Measurements from ENCODE around the gene CAMK1.
A peak's percentile ranks its signal among the peaks of the same experiment; 100 is the strongest.

Gene CAMK1

DNA sequence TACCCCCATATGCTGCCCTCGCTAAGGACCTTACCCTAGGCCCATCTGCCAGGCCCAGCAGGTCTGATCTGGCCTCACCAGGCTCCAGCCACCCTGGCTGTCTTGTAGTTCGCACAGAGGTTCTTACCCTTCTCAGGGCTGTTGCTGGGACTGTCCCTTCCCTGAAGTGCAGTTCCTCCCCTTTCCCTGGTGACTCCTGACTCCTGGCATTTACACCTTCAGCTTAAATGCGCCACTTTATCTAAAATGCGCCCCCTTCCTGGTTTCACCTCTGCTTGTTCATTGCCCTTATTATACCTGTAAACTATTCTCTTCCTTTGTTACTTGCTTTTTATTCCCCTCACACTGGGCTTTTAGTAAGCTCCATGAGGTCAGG is 39.5 kb upstream of the CAMK1 start:
- no peak overlapping the region for H2BK120ac ChIP-seq (ENCODE audit: insufficient read depth, low read length, poor library complexity)
- DNase-seq, result peak in 1 of 2 donors; percentile 23
- peaks cover 3% of the 10 kb centered on the region for H3K79me2 ChIP-seq (ENCODE audit: control insufficient read depth, insufficient read depth, low read length, poor library complexity)
- no peaks in the 10 kb centered on the region for H3K9me3 ChIP-seq (ENCODE audit: insufficient read depth, low read depth, low read length)
- H3K23ac ChIP-seq (ENCODE audit: low read length), result no peak overlapping the region
- no peak overlapping the region for H3K18ac ChIP-seq (ENCODE audit: low read length)
- H3K4me3 ChIP-seq (ENCODE audit: low read depth, low read length), result no peak overlapping the region
- peaks cover 0 to 3% of the 10 kb centered on the region in 2 experiments for H3K4me1 ChIP-seq (ENCODE audit: control insufficient read depth in 1 of 2, insufficient read depth in 2 of 2, low read length in 2 of 2)
- peak overlapping the region; percentile 92 for H4K8ac ChIP-seq (ENCODE audit: low read depth, low read length)
- no peak overlapping the region for H3K9ac ChIP-seq (ENCODE audit: low read length)
- WGBS (ENCODE audit: extremely low coverage, insufficient coverage, insufficient read length), result no CpG with 5 or more reads among the region's 4 CpGs
- H4K12ac ChIP-seq (ENCODE audit: low read depth, low read length), result no peak overlapping the region
- no peak overlapping the region for H3K4ac ChIP-seq (ENCODE audit: low read depth, low read length)
- H3K36me3 ChIP-seq (ENCODE audit: control insufficient read depth in 1 of 2, insufficient read depth in 2 of 2, low read length in 2 of 2), result peaks cover 31 to 37% of the 10 kb centered on the region in 2 experiments
- H4K91ac ChIP-seq (ENCODE audit: low read depth, low read length), result no peak overlapping the region
- H3K79me1 ChIP-seq (ENCODE audit: low read length), result peaks cover 9% of the 10 kb centered on the region
- H3K27ac ChIP-seq (ENCODE audit: low read depth, low read length), result peak overlapping the region; percentile 4
- no peak overlapping the region for H2BK5ac ChIP-seq (ENCODE audit: low read depth, low read length, poor library complexity)
- no peaks in the 10 kb centered on the region for H3K27me3 ChIP-seq (ENCODE audit: insufficient read depth, low read length)
- no peak overlapping the region for H3K14ac ChIP-seq (ENCODE audit: low read length)
- no peak overlapping the region for H2AK5ac ChIP-seq (ENCODE audit: low read length)
- H3K4me2 ChIP-seq (ENCODE audit: low read length), result peak overlapping the region; percentile 69
- no peak overlapping the region for H2AFZ ChIP-seq (ENCODE audit: insufficient read depth, low read length, poor library complexity)
- H2BK12ac ChIP-seq (ENCODE audit: low read length), result no peak overlapping the region

- Histone ChIP-seq H3K14ac (ENCODE audit: low read length) (no peak overlapping the region), H3K36me3 (ENCODE audit: control insufficient read depth in 1 of 2, insufficient read depth in 2 of 2, low read length in 2 of 2) (peaks cover 37 to 45% of the 10 kb centered on the region in 2 experiments), H3K27me3 (ENCODE audit: insufficient read depth, low read length) (no peaks in the 10 kb centered on the region), H3K4ac (ENCODE audit: low read depth, low read length) (no peak overlapping the region), H2AK5ac (ENCODE audit: low read length) (no peak overlapping the region), H3K79me2 (ENCODE audit: control insufficient read depth, insufficient read depth, low read length, poor library complexity) (peaks cover 3% of the 10 kb centered on the region), H2AFZ (ENCODE audit: insufficient read depth, low read length, poor library complexity) (no peak overlapping the region), H3K4me3 (ENCODE audit: low read depth, low read length) (no peak overlapping the region), H3K27ac (ENCODE audit: low read depth, low read length) (no peak overlapping the region), H2BK120ac (ENCODE audit: insufficient read depth, low read length, poor library complexity) (no peak overlapping the region), H3K4me2 (ENCODE audit: low read length) (no peak overlapping the region), H2BK5ac (ENCODE audit: low read depth, low read length, poor library complexity) (no peak overlapping the region), H3K23ac (ENCODE audit: low read length) (no peak overlapping the region), H3K18ac (ENCODE audit: low read length) (no peak overlapping the region), H2BK12ac (ENCODE audit: low read length) (no peak overlapping the region), H3K79me1 (ENCODE audit: low read length) (peaks cover 9% of the 10 kb centered on the region), H3K4me1 (ENCODE audit: control insufficient read depth in 1 of 2, insufficient read depth in 2 of 2, low read length in 2 of 2) (peaks cover 0 to 3% of the 10 kb centered on the region in 2 experiments), H4K91ac (ENCODE audit: low read depth, low read length) (no peak overlapping the region), H3K9me3 (ENCODE audit: insufficient read depth, low read depth, low read length) (no peaks in the 10 kb centered on the region), H4K12ac (ENCODE audit: low read depth, low read length) (no peak overlapping the region), H4K8ac (ENCODE audit: low read depth, low read length) (no peak overlapping the region), H3K9ac (ENCODE audit: low read length) (no peak overlapping the region)
- no CpG with 5 or more reads among the region's 7 CpGs for WGBS (ENCODE audit: extremely low coverage, insufficient coverage, insufficient read length)
- DNase-seq, result peak in 1 of 2 donors; percentile 13
Measured at GRCh38 chr3:9808345-9809037, 38.7 kb upstream of the CAMK1 start.

DNA sequence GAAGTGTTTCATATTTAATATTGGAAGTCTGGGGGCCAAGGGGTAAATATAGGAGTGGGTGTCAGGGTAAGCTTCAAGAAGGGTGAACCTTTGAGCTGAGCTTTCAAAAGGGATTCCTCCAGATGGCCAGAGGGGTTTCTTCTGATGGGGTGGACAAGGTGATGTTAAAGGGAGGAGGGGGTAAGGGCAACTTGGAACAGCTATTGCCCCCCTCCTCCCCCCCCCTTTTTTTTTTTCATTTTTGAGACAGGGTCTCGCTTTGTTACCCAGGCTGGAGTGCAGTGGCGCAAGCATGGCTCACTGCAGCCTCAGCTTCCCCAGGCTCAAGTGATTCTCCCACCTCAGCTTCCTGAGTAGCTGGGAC is 38.2 kb upstream of the CAMK1 start:
- H3K9me3 ChIP-seq (ENCODE audit: insufficient read depth, low read depth, low read length), result no peaks in the 10 kb centered on the region
- no peak overlapping the region for H3K18ac ChIP-seq (ENCODE audit: low read length)
- no peak overlapping the region for H3K4me3 ChIP-seq (ENCODE audit: low read depth, low read length)
- H2BK12ac ChIP-seq (ENCODE audit: low read length), result no peak overlapping the region
- H4K91ac ChIP-seq (ENCODE audit: low read depth, low read length), result no peak overlapping the region
- peaks cover 0 to 3% of the 10 kb centered on the region in 2 experiments for H3K4me1 ChIP-seq (ENCODE audit: control insufficient read depth in 1 of 2, insufficient read depth in 2 of 2, low read length in 2 of 2)
- no peaks in the 10 kb centered on the region for H3K27me3 ChIP-seq (ENCODE audit: insufficient read depth, low read length)
- no peak overlapping the region for H3K23ac ChIP-seq (ENCODE audit: low read length)
- no peak overlapping the region for H2BK120ac ChIP-seq (ENCODE audit: insufficient read depth, low read length, poor library complexity)
- H3K79me2 ChIP-seq (ENCODE audit: control insufficient read depth, insufficient read depth, low read length, poor library complexity), result peaks cover 3% of the 10 kb centered on the region
- H3K4me2 ChIP-seq (ENCODE audit: low read length), result no peak overlapping the region
- no peak overlapping the region for H2AFZ ChIP-seq (ENCODE audit: insufficient read depth, low read length, poor library complexity)
- H4K12ac ChIP-seq (ENCODE audit: low read depth, low read length), result no peak overlapping the region
- peaks cover 9% of the 10 kb centered on the region for H3K79me1 ChIP-seq (ENCODE audit: low read length)
- WGBS (ENCODE audit: extremely low coverage, insufficient coverage, insufficient read length), result no CpG with 5 or more reads among the region's 2 CpGs
- no peak overlapping the region for H2AK5ac ChIP-seq (ENCODE audit: low read length)
- DNase-seq, result no peak
- H3K14ac ChIP-seq (ENCODE audit: low read length), result no peak overlapping the region
- H2BK5ac ChIP-seq (ENCODE audit: low read depth, low read length, poor library complexity), result no peak overlapping the region
- peaks cover 36 to 45% of the 10 kb centered on the region in 2 experiments for H3K36me3 ChIP-seq (ENCODE audit: control insufficient read depth in 1 of 2, insufficient read depth in 2 of 2, low read length in 2 of 2)
- H3K27ac ChIP-seq (ENCODE audit: low read depth, low read length), result no peak overlapping the region
- no peak overlapping the region for H3K9ac ChIP-seq (ENCODE audit: low read length)
- H4K8ac ChIP-seq (ENCODE audit: low read depth, low read length), result no peak overlapping the region
- no peak overlapping the region for H3K4ac ChIP-seq (ENCODE audit: low read depth, low read length)

- H2BK12ac ChIP-seq (ENCODE audit: low read length), result no peak overlapping the region
- no peak overlapping the region for H3K18ac ChIP-seq (ENCODE audit: low read length)
- peaks cover 39 to 47% of the 10 kb centered on the region in 2 experiments for H3K36me3 ChIP-seq (ENCODE audit: control insufficient read depth in 1 of 2, insufficient read depth in 2 of 2, low read length in 2 of 2)
- no peak overlapping the region for H4K91ac ChIP-seq (ENCODE audit: low read depth, low read length)
- no peak overlapping the region for H3K23ac ChIP-seq (ENCODE audit: low read length)
- no peak overlapping the region for H3K27ac ChIP-seq (ENCODE audit: low read depth, low read length)
- H3K27me3 ChIP-seq (ENCODE audit: insufficient read depth, low read length), result no peaks in the 10 kb centered on the region
- H3K4me2 ChIP-seq (ENCODE audit: low read length), result no peak overlapping the region
- no peak overlapping the region for H4K8ac ChIP-seq (ENCODE audit: low read depth, low read length)
- WGBS (ENCODE audit: extremely low coverage, insufficient coverage, insufficient read length), result no CpG with 5 or more reads among the region's 7 CpGs
- no peak overlapping the region for H2BK120ac ChIP-seq (ENCODE audit: insufficient read depth, low read length, poor library complexity)
- no peak overlapping the region for H4K12ac ChIP-seq (ENCODE audit: low read depth, low read length)
- no peak overlapping the region for H2BK5ac ChIP-seq (ENCODE audit: low read depth, low read length, poor library complexity)
- peaks cover 9% of the 10 kb centered on the region for H3K79me1 ChIP-seq (ENCODE audit: low read length)
- H3K4me3 ChIP-seq (ENCODE audit: low read depth, low read length), result no peak overlapping the region
- H3K4ac ChIP-seq (ENCODE audit: low read depth, low read length), result no peak overlapping the region
- peaks cover 0 to 3% of the 10 kb centered on the region in 2 experiments for H3K4me1 ChIP-seq (ENCODE audit: control insufficient read depth in 1 of 2, insufficient read depth in 2 of 2, low read length in 2 of 2)
- H3K14ac ChIP-seq (ENCODE audit: low read length), result no peak overlapping the region
- H3K79me2 ChIP-seq (ENCODE audit: control insufficient read depth, insufficient read depth, low read length, poor library complexity), result peaks cover 3% of the 10 kb centered on the region
- H2AK5ac ChIP-seq (ENCODE audit: low read length), result no peak overlapping the region
- DNase-seq, result no peak
- no peaks in the 10 kb centered on the region for H3K9me3 ChIP-seq (ENCODE audit: insufficient read depth, low read depth, low read length)
- H2AFZ ChIP-seq (ENCODE audit: insufficient read depth, low read length, poor library complexity), result no peak overlapping the region
- no peak overlapping the region for H3K9ac ChIP-seq (ENCODE audit: low read length)
Measured at GRCh38 chr3:9806688-9807589, 37.2 kb upstream of the CAMK1 start.

All from trophoblast cell (in vitro differentiated cells and primary cell).